GM23248 (cell line): ENCODE measurements around the gene BCR. TPM values are rescaled to one million over a fixed set of nuclear protein-coding genes. Genes with fewer than 3 reads are reported as not detected.

Experiments used
- DNase-seq: peaks from one replicate; pipeline ENCODE4 v3.0.0-alpha.2; 2015
- H2AFZ ChIP-seq: fragments of 200-600 bp; sonication (generic); 2 replicates; pipeline ENCODE4 v1.6.1; 2016; ENCODE audit warnings: antibody characterized with exemption
- H3F3A ChIP-seq: fragments of 200-600 bp; sonication (generic); 2 replicates; pipeline ENCODE4 v1.6.1; 2016; ENCODE audit warnings: mild to moderate bottlenecking, antibody characterized with exemption, mixed run types; ENCODE audit not compliant: insufficient read depth
- H3K27ac ChIP-seq: fragments of 200-600 bp; sonication (generic); 2 replicates; pipeline ENCODE4 v1.5.1; 2016; ENCODE audit warnings: mild to moderate bottlenecking
- H3K27me3 ChIP-seq: fragments of 200-600 bp; sonication (generic); replicated peaks from 2 replicates; pipeline ENCODE4 v1.6.1; 2016; ENCODE audit warnings: mild to moderate bottlenecking; ENCODE audit not compliant: insufficient read depth
- H3K36me3 ChIP-seq: fragments of 200-600 bp; sonication (generic); 2 replicates; pipeline ENCODE4 v1.6.1; 2016; ENCODE audit warnings: low read depth, mild to moderate bottlenecking
- H3K4me1 ChIP-seq: fragments of 200-600 bp; sonication (generic); 2 replicates; pipeline ENCODE4 v1.6.1; 2016; ENCODE audit warnings: mild to moderate bottlenecking; ENCODE audit not compliant: insufficient read depth
- H3K4me2 ChIP-seq: fragments of 200-600 bp; sonication (generic); one replicate; pipeline ENCODE4 v1.6.1; 2016; ENCODE audit warnings: mild to moderate bottlenecking; ENCODE audit not compliant: unreplicated experiment
- H3K4me3 ChIP-seq: fragments of 200-600 bp; sonication (generic); 2 replicates; pipeline ENCODE4 v1.5.1; 2016; ENCODE audit warnings: mild to moderate bottlenecking
- H3K79me2 ChIP-seq: fragments of 200-600 bp; sonication (generic); 2 replicates; pipeline ENCODE4 v1.6.1; 2016; ENCODE audit warnings: mild to moderate bottlenecking; ENCODE audit not compliant: insufficient read depth
- H3K9ac ChIP-seq: fragments of 200-600 bp; sonication (generic); 2 replicates; pipeline ENCODE4 v1.6.1; 2016; ENCODE audit warnings: mild to moderate bottlenecking
- H3K9me2 ChIP-seq: fragments of 200-600 bp; sonication (generic); 2 replicates; pipeline ENCODE4 v1.6.1; 2016; ENCODE audit warnings: mixed run types, mild to moderate bottlenecking, moderate library complexity; ENCODE audit not compliant: insufficient read depth
- H3K9me3 ChIP-seq: fragments of 200-600 bp; sonication (generic); one replicate; pipeline ENCODE4 v1.6.1; 2017; ENCODE audit warnings: low read depth
- H4K20me1 ChIP-seq: fragments of 200-600 bp; sonication (generic); 2 replicates; pipeline ENCODE4 v1.6.0; 2016; ENCODE audit not compliant: insufficient read depth
- EZH2 ChIP-seq: fragments of 200-600 bp; sonication (generic); IDR thresholded peaks from 2 replicates; pipeline ENCODE4 v1.6.1; 2018; ENCODE audit warnings: antibody characterized with exemption, mild to moderate bottlenecking; ENCODE audit not compliant: insufficient read depth, poor library complexity, severe bottlenecking
- EZH2phosphoT487 ChIP-seq: fragments of 200-600 bp; sonication (generic); IDR thresholded peaks from 2 replicates; pipeline ENCODE4 v1.6.1; 2018; ENCODE audit warnings: antibody characterized with exemption, moderate library complexity, mild to moderate bottlenecking, low read depth; ENCODE audit not compliant: insufficient read depth
- WGBS, 2 experiments: methylation state at CpG; one replicate each; pipeline ENCODE4 v1.1.6; 2015 to 2017; ENCODE audit warnings: low lambda C conversion rate in 2 of 2, low coverage in 1 of 2; ENCODE audit errors: missing lambda C conversion rate in 2 of 2; 5-methylcytosine and 5-hydroxymethylcytosine counted together
- in situ Hi-C: fragments of 300-500 bp; cut with MboI; formaldehyde crosslinking; loops from 2 replicates; pipeline ENCODE4 v1.15.0; 2020
- polyA plus RNA-seq: library from polyadenylated mRNA; unstranded; fragments of >200 nt; fragmentation: Nextera tagmentation; extraction: Ambion mirVana; gene quantifications from 2 replicates; pipeline ENCODE4 v1.2.1, GENCODE V29; 2016
- total RNA-seq: library from RNA; depleted of rRNA; stranded (reverse); fragments of >200 nt; shearing (Covaris generic); gene quantifications from 2 replicates; pipeline ENCODE4 v1.2.3, GENCODE V29; 2014

The BCR gene
- total and polyA plus RNA-seq, 2 experiments from 2014 or later = 4.7 to 30.0 TPM

DNA sequence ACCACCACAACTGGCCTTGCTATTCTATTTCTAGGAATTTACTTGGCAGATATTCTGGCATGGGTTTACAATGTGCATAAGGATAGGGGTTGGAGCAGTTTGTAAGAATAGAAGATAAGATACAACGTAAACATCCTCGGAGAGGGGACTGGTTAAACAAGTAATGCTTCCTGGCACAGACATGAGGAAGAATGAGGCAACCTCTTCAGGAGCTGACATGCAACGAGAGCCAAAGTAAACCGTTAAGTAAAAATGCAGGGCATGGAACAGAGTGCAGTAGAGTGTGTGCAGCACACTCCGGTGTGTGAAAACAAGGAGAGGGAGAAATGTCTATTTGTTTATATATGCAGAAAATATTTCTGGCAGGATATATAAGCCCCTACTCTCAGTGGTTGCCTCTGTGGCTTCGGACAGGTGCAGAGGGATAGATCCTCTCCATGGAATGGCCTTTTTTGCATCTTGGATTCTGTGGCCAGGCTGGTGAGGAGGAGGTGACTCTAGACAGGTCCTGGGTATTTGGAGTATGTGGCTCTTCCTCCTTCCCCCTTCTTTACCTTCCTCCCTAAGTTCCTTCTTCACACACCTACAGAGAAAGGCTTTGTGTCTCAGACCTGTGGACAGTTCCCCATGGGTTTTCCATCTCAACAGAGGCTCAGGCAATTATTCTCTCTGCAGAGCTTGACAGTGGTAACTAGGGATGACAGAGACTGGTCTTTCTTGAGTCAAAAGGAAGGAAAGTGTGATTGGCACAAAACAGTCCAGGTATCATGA, 32.5 kb upstream of the BCR start:
- H3K9me3 ChIP-seq = no peaks in the 10 kb centered on the region
- 67 to 69% methylated on average over 6 of the region's 6 CpGs for WGBS, 2 experiments
- H3K79me2 ChIP-seq = no peaks in the 10 kb centered on the region
- no peaks in the 10 kb centered on the region for H3K27me3 ChIP-seq
- no peaks in the 10 kb centered on the region for H3K9me2 ChIP-seq
- H3K9ac ChIP-seq = no peak overlapping the region
- no peaks in the 10 kb centered on the region for H3F3A ChIP-seq
- no peaks in the 10 kb centered on the region for H4K20me1 ChIP-seq
- H3K27ac ChIP-seq = no peak overlapping the region
- no peak overlapping the region for H3K4me2 ChIP-seq
- H3K4me3 ChIP-seq = no peak overlapping the region
- DNase-seq = peak; percentile 29
- peaks cover 3% of the 10 kb centered on the region; the same call in 1 of the 2 replicates for H3K4me1 ChIP-seq
- TF ChIP-seq EZH2 (no peak), EZH2phosphoT487 (no peak)
- in situ Hi-C loops = no loop called here
- no peak overlapping the region for H2AFZ ChIP-seq
- no peaks in the 10 kb centered on the region for H3K36me3 ChIP-seq

DNA sequence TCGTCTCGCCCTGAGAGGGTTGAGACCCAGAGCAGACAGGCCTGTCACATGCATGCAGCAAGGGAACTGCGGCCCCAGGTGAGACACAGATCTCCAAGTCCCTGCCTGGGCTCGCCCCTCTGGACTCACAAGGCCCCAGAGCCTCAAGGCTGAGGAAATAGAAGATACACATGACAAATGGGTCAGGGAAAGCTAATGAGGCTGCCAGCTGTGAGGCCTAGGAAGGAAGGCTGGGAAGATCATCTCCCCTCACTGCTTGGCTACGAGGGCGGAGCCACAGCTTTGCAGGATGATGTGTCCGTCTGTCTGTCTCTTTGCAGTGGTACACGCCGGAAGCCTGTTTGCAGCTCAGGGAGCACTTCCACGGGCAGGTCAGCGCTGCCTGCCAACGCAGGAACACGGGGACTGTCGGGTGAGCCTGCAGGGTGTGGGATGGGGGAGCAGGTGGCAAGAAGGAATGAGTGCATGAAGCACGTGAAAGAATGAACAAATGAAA, 30.5 kb upstream of the BCR start:
- Histone ChIP-seq H3K27ac (no peak overlapping the region), H3K79me2 (no peaks in the 10 kb centered on the region), H3F3A (no peaks in the 10 kb centered on the region), H3K9ac (no peak overlapping the region), H3K36me3 (no peaks in the 10 kb centered on the region), H2AFZ (no peak overlapping the region), H3K9me3 (no peaks in the 10 kb centered on the region), H3K4me3 (no peak overlapping the region), H3K4me1 (peaks cover 1% of the 10 kb centered on the region; the same call in 1 of the 2 replicates), H3K9me2 (no peaks in the 10 kb centered on the region), H4K20me1 (no peaks in the 10 kb centered on the region), H3K27me3 (no peaks in the 10 kb centered on the region), H3K4me2 (no peak overlapping the region)
- in situ Hi-C loops = no loop called here
- DNase-seq = no peak
- no peak for TF ChIP-seq EZH2phosphoT487
- TF ChIP-seq EZH2 = no peak
- WGBS, 2 experiments = 88 to 90% methylated on average over 15 of the region's 15 CpGs

DNA sequence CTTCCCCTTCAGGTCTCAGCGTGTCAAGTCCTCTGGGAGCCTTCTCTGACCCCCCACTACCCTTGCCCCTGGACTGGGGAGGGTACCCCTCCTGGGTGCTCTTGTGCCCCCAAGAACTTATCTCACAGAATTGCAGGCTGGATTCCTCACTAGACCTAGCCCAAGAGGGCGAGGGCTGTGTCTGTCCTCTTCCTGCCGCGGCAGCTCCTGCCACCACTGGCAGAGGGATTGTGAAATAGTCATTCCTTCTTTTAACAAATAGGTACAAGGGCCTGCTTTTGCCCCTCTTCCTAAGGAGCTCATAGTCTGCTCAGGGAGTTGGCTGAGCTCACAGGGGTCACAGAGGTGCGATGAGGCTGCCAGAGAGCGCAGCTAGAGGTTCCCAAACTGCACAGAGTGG, 29.5 kb upstream of the BCR start:
- no peaks in the 10 kb centered on the region for H3K36me3 ChIP-seq
- H3K9me2 ChIP-seq = no peaks in the 10 kb centered on the region
- WGBS, 2 experiments = 95 to 96% methylated on average over 6 of the region's 6 CpGs
- H3K9me3 ChIP-seq = no peaks in the 10 kb centered on the region
- in situ Hi-C loops = no loop called here
- TF ChIP-seq EZH2 (no peak), EZH2phosphoT487 (no peak)
- H3K4me1 ChIP-seq = no peaks in the 10 kb centered on the region
- H3K27ac ChIP-seq = no peak overlapping the region
- H3K9ac ChIP-seq = no peak overlapping the region
- H3K27me3 ChIP-seq = no peaks in the 10 kb centered on the region
- no peak overlapping the region for H3K4me2 ChIP-seq
- no peaks in the 10 kb centered on the region for H3F3A ChIP-seq
- no peaks in the 10 kb centered on the region for H3K79me2 ChIP-seq
- H2AFZ ChIP-seq = no peak overlapping the region
- DNase-seq = no peak
- H4K20me1 ChIP-seq = no peaks in the 10 kb centered on the region
- no peak overlapping the region for H3K4me3 ChIP-seq

DNA sequence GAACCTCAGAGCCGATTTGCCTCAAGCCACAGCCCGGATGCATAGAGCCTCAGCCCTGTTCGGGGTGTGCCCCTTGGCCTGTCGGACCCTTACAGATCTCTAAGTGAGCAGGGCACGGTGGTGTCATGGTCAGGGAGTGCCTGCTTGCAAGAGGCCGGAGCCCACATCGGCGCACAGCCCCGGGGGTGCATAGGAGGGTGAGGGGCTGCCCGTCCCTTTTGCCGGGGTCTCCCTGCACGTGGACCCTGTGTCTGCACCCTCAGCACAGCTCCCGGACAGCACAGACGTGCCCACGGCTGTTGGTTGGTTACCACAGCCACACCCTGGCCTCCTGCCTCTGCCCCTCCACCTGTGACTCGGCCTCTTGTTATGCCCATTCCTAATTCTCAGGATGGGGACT, 28.5 kb upstream of the BCR start:
- no peaks in the 10 kb centered on the region for H3K27me3 ChIP-seq
- H3K27ac ChIP-seq = no peak overlapping the region
- H3K4me3 ChIP-seq = no peak overlapping the region
- no peak overlapping the region for H3K9ac ChIP-seq
- no peaks in the 10 kb centered on the region for H3K79me2 ChIP-seq
- H3F3A ChIP-seq = no peaks in the 10 kb centered on the region
- TF ChIP-seq EZH2phosphoT487 (no peak), EZH2 (no peak)
- H3K36me3 ChIP-seq = no peaks in the 10 kb centered on the region
- DNase-seq = no peak
- in situ Hi-C loops = no loop called here
- H3K9me3 ChIP-seq = no peaks in the 10 kb centered on the region
- no peaks in the 10 kb centered on the region for H3K4me1 ChIP-seq
- 78 to 84% methylated on average over 15 to 16 of the region's 16 CpGs for whole genome bisulfite sequencing, 2 experiments
- H3K9me2 ChIP-seq = no peaks in the 10 kb centered on the region
- H3K4me2 ChIP-seq = no peak overlapping the region
- H2AFZ ChIP-seq = no peak overlapping the region
- no peaks in the 10 kb centered on the region for H4K20me1 ChIP-seq
